DMS153 treated with DMSO at 0.1 percent for 48 hours (cell line): ENCODE measurements around the gene FBXL19.

Source experiments
- DNase-seq: peaks from one replicate; lab custom pipeline; 2025; ENCODE audit not compliant: unreplicated experiment; lab: John Stamatoyannopoulos, UW

Gene FBXL19

GRCh38 chr16:30984669-30985400, 61.5 kb downstream of the FBXL19 start, which contains the start of gene HSD3B7:
TSS of gene HSD3B7 (plus strand) at chr16:30985207. CDS start at chr16:30985659, 452 bp downstream.
- peak; percentile 66 for DNase-seq

GRCh38 chr16:30985401-30986128, 62.2 kb downstream of the FBXL19 start:
- peak; percentile 48 for DNase-seq

- no peak for DNase-seq
Observed at GRCh38 chr16:30986129-30986991, 63.0 kb downstream of the FBXL19 start.

GRCh38 chr16:30987581-30988190, 64.3 kb downstream of the FBXL19 start:
- no peak for DNase-seq

- no peak for DNase-seq
Observed at GRCh38 chr16:30989469-30990047, 66.2 kb downstream of the FBXL19 start.

- DNase-seq = no peak
Observed at GRCh38 chr16:30990105-30990504, 66.7 kb downstream of the FBXL19 start.

GRCh38 chr16:30991052-30991451, 67.7 kb downstream of the FBXL19 start:
- DNase-seq = no peak

GRCh38 chr16:30992276-30992780, 69.0 kb downstream of the FBXL19 start:
- no peak for DNase-seq

- no peak for DNase-seq
Observed at GRCh38 chr16:30992931-30993816, 69.8 kb downstream of the FBXL19 start.

- DNase-seq = no peak
Observed at GRCh38 chr16:30995927-30996323, 72.6 kb downstream of the FBXL19 start.

GRCh38 chr16:30996324-30996984, 73.1 kb downstream of the FBXL19 start:
- no peak for DNase-seq

- DNase-seq = peak; percentile 22
Observed at GRCh38 chr16:30996985-30997724, 73.8 kb downstream of the FBXL19 start.

- no peak for DNase-seq
Observed at GRCh38 chr16:30997725-30998711, 74.6 kb downstream of the FBXL19 start.
